NOMO-1 (cell line): ENCODE data around the gene STARD13.
A peak's percentile ranks its signal among the peaks of the same experiment; 100 is the strongest.

Source experiments
- DNase-seq, 2 experiments: peaks; one replicate each; lab custom pipeline; 2025; ENCODE audit not compliant: unreplicated experiment in 2 of 2; lab: John Stamatoyannopoulos, UW

STARD13 gene, protein sequence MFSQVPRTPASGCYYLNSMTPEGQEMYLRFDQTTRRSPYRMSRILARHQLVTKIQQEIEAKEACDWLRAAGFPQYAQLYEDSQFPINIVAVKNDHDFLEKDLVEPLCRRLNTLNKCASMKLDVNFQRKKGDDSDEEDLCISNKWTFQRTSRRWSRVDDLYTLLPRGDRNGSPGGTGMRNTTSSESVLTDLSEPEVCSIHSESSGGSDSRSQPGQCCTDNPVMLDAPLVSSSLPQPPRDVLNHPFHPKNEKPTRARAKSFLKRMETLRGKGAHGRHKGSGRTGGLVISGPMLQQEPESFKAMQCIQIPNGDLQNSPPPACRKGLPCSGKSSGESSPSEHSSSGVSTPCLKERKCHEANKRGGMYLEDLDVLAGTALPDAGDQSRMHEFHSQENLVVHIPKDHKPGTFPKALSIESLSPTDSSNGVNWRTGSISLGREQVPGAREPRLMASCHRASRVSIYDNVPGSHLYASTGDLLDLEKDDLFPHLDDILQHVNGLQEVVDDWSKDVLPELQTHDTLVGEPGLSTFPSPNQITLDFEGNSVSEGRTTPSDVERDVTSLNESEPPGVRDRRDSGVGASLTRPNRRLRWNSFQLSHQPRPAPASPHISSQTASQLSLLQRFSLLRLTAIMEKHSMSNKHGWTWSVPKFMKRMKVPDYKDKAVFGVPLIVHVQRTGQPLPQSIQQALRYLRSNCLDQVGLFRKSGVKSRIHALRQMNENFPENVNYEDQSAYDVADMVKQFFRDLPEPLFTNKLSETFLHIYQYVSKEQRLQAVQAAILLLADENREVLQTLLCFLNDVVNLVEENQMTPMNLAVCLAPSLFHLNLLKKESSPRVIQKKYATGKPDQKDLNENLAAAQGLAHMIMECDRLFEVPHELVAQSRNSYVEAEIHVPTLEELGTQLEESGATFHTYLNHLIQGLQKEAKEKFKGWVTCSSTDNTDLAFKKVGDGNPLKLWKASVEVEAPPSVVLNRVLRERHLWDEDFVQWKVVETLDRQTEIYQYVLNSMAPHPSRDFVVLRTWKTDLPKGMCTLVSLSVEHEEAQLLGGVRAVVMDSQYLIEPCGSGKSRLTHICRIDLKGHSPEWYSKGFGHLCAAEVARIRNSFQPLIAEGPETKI

GRCh38 chr13:33285420-33286124 lies at the start of gene STARD13:
STARD13 (minus strand) TSS chr13:33285755; CDS start chr13:33285638, 117 bp downstream.
- DNase-seq: peak; percentile 21 to 33

- no peak for DNase-seq
Measured at GRCh38 chr13:33334831-33335230, 49.3 kb upstream of the STARD13 start.

DNA sequence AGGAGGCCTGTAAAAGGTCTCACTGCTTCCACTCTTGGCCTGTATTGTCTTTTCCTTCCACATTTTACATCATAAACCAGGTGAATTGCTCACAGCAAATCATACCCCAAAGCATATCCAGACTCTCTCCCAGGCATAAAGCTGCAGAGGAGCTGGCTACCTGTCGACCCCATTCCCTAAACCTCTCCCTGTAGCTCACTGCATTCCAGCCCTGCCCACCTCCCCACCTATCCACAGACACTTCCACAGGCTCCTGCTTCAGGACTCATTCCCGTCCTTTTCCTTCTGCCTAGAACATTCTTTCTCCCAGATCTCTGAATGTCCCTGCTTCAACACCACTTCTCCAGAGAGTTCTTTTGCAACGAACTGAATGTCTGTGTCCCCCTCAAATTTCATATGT lies 46.4 kb upstream of the STARD13 start:
- DNase-seq: no peak

DNA sequence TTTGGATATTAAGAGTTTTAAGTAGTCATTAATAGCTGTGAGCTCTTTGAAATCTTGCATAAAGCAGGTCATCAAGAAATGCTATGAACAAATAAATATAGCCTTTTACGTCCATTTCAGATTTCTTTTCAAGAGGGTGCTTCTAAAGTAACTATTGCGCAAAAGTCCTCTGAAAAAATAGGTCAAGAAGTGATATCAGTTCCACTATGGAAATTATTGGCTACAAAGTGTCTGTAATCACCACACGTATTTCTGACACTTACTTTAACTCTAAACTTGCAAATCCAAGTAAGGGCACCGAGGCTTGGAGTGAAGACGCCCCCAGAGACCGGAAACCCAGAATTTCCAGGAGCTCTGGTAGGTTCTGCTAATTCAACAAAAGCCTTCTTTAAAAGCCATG lies 44.9 kb upstream of the STARD13 start:
- no peak for DNase-seq

GRCh38 chr13:33328701-33329100 lies 43.1 kb upstream of the STARD13 start:
- DNase-seq: no peak

GRCh38 chr13:33326723-33327122 lies 41.2 kb upstream of the STARD13 start:
- DNase-seq: no peak

DNA sequence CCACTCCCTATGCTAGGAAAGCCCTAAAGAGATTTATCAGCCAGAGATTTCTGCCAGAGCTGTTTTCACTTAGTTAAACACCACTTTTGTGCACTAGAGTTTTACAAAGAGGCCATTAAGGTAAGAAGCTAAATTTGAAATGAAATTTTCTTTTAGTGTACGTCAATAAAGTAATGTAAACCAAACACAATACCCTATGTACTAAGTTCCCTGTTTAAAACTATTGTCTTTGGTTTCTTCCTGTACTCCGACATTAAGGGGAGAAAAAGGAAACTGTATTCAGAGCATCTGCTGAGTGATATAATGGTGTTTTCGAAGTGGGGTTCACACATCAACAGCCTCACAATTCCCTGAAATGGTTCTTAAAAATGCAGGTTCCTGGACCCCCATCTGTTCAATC lies 40.7 kb upstream of the STARD13 start:
- no peak for DNase-seq

GRCh38 chr13:33323801-33324510 lies 38.4 kb upstream of the STARD13 start:
- no peak for DNase-seq

DNA sequence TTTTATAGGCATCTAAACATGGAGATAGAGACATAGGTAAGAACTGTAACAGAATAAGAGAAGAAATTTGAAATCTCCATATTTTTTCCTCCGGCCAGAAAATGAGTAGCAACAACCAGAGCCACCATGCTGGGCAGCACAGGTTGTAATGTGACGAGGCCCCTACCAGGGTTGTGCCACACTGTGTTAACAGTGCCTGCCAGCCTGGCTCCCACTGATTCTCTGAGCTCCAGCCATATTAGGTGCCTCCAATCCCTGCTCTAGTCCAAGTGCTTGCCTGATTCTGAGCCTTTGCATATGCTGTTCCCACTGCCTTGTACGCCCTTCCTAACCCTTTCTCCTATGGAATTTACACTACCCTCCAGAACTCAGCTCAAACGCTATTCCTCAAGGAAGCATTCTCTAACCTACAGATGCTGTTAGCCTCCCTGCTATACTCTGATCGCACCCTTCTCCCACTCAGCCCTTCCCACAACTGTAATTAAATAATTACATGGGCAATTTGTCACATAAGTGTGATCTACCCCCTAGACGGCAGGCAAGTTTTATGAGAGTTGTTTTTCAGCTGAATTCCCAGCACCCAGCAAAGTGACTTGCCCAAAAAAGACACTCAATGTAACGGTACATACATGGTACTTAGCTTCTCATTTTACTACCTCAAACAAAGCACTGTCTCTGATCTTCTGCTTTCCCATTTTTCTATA lies 37.6 kb upstream of the STARD13 start:
- DNase-seq: no peak

- no peak for DNase-seq
Measured at GRCh38 chr13:33322543-33322809, 36.9 kb upstream of the STARD13 start.

DNA sequence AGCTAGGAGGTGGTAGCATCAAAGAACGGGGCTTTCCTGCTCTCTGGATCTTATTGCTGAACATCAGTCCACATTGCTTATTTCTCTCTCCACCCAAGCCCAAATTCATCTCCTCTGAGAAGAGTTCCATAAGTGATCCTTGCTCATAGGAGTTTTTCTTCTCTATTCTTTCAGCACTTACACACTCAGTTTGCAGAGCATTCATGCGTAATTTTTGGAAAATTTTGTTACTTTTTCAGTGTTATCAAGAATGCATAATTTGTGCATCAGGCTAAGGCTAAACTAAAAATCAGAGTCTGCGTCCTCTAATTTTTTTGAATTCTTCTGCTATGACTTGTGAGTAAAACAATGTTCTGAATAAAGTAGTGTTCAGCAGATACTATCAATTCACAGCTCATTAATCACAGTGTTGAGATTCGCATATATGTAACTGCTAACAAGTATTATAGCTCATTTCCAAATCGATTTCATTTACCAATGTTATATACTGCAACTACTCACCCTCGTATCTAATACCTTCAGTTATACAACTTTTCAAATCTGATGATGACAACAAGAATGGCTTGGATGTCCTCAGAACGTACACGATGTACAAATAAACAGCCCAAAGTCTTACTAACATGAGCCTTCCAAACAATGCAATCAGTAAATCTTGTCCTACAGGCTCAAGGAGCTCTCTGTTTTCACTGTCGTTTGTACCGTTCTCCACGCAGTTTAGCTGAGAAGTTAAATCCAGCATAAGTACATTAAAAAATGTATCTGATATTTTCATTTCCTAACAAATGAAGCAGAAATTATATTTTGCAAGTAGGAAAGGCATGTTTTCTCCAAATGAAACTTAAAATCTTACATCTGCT lies 36.4 kb upstream of the STARD13 start:
- DNase-seq: no peak

DNA sequence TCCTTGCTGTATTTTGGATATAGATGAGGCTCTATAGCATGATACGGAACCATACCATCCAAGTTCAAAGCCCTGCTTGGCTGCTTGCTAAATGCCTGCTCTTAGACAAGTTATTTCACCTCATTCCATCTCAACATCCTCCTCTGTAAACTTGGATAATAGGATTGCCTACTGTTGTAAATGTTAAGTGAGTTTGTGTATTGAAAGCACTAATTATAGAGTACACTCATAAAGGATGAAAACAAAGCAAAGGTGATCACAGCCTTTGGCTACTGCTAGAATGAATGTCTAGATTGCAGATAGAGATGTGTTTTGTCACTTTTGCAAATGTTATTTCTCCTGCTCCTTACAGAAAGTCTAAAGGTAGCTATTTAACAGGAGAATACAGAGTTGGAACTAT lies 34.3 kb upstream of the STARD13 start:
- no peak for DNase-seq

DNA sequence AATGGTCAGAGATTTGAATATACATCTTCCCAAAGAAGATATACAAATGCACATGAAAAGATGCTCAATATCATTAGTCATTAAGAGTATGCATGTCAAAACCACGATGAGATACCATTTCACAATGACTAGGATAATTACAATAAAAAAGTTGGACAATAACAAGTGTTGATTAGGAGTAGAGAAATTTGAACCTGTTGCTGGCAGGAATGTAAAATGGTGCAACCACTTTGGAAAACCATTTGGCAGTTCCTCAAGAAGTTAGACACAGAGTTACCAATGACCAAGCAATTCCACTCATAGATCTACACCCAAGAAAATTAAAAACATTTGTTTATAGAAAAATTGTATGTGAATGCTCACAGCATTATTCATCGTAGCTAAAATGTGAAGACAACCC lies 33.2 kb upstream of the STARD13 start:
- DNase-seq: no peak

DNA sequence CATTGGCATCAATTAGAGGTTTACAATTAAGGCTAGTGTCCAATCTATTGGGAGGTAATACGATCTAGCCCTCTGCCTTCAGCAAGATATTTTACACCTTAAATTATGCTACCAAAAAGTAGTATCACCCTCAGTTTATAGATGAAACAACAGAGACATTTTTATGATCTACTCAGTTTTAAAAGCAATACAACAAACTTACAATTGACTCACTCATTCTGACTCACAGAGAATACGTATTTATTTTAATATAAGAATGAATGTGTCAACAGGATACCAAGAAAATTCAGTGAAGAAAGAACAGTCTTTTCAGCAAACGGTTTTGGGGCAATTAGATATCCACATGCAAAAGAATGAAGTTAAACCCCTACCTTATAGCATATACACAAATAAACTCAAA lies 32.5 kb upstream of the STARD13 start:
- no peak for DNase-seq

DNA sequence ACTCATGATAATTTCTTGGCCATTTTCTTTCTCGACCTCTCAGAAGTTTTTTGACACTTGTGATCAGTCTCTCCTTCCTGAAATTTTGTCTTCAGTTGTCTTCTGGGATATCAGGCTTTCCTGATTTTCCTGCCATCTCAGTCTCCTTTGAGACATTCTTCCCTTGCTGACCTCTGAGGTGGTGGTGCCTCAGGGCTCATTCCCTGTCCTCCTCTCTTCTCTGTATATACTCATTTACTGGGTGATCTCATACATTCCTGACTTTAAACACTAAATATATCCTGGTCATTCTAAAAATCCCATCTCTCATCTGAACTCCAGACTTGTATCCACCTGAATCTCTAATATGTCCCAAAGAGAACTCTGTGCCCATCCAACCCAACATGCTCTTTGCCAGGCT lies 31.3 kb upstream of the STARD13 start:
- no peak for DNase-seq

GRCh38 chr13:33313504-33313903 lies 27.9 kb upstream of the STARD13 start:
- DNase-seq: no peak

- DNase-seq: no peak
Measured at GRCh38 chr13:33312861-33313212, 27.3 kb upstream of the STARD13 start.

- no peak for DNase-seq
Measured at GRCh38 chr13:33312150-33312860, 26.8 kb upstream of the STARD13 start.
